ENCODE results near the gene CAPZA1.

DNA sequence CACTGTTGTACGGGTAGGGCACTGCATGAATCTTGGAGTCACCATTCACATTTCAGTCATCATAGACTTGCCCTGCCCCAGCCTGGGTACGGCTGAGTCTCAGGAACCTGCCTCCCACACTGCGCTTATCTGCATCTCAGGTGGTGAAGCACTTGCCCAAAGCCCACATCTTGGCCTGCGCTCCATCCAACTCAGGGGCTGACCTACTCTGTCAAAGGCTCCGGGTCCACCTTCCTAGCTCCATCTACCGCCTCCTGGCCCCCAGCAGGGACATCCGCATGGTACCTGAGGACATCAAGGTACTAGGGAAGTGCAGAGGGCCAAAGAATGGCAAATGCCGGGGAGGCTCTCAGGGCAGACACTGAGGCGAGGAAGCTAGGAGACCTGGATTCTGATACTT is 75.6 kb downstream of the CAPZA1 start:
- TF ChIP-seq, protein P1, sequence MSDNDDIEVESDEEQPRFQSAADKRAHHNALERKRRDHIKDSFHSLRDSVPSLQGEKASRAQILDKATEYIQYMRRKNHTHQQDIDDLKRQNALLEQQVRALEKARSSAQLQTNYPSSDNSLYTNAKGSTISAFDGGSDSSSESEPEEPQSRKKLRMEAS (IDR thresholded peaks at IDR 0.05) = no peak
- no peak for TF ChIP-seq CTCF (IDR thresholded peaks at IDR 0.05; ENCODE audit: low read depth, low read length, missing input control)
- no peak for TF ChIP-seq GABPA (IDR thresholded peaks at IDR 0.05 in 1 of 2, conservative IDR thresholded peaks at IDR 0.05 in 1 of 2)
- no peak for TF ChIP-seq REST (IDR thresholded peaks at IDR 0.05)
- no peak for TF ChIP-seq YY1 (IDR thresholded peaks at IDR 0.05)
- TF ChIP-seq NR2F2 (IDR thresholded peaks at IDR 0.05) = no peak
- TF ChIP-seq FOXA1 (IDR thresholded peaks at IDR 0.05) = no peak
- no peak for TF ChIP-seq HNF4G (IDR thresholded peaks at IDR 0.05)
- no peak for TF ChIP-seq RXRA (IDR thresholded peaks at IDR 0.05)
- TF ChIP-seq, protein P2, sequence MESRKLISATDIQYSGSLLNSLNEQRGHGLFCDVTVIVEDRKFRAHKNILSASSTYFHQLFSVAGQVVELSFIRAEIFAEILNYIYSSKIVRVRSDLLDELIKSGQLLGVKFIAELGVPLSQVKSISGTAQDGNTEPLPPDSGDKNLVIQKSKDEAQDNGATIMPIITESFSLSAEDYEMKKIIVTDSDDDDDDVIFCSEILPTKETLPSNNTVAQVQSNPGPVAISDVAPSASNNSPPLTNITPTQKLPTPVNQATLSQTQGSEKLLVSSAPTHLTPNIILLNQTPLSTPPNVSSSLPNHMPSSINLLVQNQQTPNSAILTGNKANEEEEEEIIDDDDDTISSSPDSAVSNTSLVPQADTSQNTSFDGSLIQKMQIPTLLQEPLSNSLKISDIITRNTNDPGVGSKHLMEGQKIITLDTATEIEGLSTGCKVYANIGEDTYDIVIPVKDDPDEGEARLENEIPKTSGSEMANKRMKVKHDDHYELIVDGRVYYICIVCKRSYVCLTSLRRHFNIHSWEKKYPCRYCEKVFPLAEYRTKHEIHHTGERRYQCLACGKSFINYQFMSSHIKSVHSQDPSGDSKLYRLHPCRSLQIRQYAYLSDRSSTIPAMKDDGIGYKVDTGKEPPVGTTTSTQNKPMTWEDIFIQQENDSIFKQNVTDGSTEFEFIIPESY (IDR thresholded peaks at IDR 0.05) = no peak
- TF ChIP-seq TAF1 (conservative IDR thresholded peaks at IDR 0.05) = no peak
- no peak for TF ChIP-seq RAD21 (IDR thresholded peaks at IDR 0.05)
- TF ChIP-seq JUND (IDR thresholded peaks at IDR 0.05) = no peak
